HepG2 (cell line): Measurements from ENCODE around the gene TESK1. TPM values are rescaled to one million over a fixed set of nuclear protein-coding genes. Genes with fewer than 3 reads are reported as not detected.
A peak's percentile ranks its signal among the peaks of the same experiment; 100 is the strongest.

Experiments used
- ARNTL ChIP-seq: sonication (generic); formaldehyde crosslinking; IDR thresholded peaks from 2 replicates; pipeline ENCODE4 v1.4.0; 2020; ENCODE audit warnings: mild to moderate bottlenecking, missing genetic modification reagents
- ATAD3A ChIP-seq: sonication (generic); formaldehyde crosslinking; IDR thresholded peaks from 2 replicates; pipeline ENCODE4 v1.4.0; 2020; ENCODE audit warnings: missing genetic modification reagents
- ETV6 ChIP-seq: sonication (generic); formaldehyde crosslinking; conservative IDR thresholded peaks from 2 replicates; pipeline ENCODE4 v1.4.0; 2020; ENCODE audit warnings: missing genetic modification reagents
- NFATC3 ChIP-seq: sonication (generic); formaldehyde crosslinking; IDR thresholded peaks from 2 replicates; pipeline ENCODE4 v1.5.1; 2020; ENCODE audit warnings: mild to moderate bottlenecking, missing genetic modification reagents
- SP1 ChIP-seq, 2 experiments: fragments of 450-650 bp in 1 of 2; sonication (generic) in 1 of 2; formaldehyde crosslinking in 1 of 2; IDR thresholded peaks; 2 replicates each; pipeline versions ENCODE4 v1.4.0 to v1.6.1; 2016 to 2020; ENCODE audit warnings: missing genetic modification reagents in 1 of 2
- TCF7 ChIP-seq: sonication (generic); IDR thresholded peaks from 2 replicates; pipeline ENCODE4 v1.6.1; 2016; ENCODE audit warnings: antibody characterized with exemption, low read depth
- ZFP82 ChIP-seq: sonication (generic); formaldehyde crosslinking; IDR thresholded peaks from 2 replicates; pipeline ENCODE4 v1.5.1; 2020; ENCODE audit warnings: mild to moderate bottlenecking, missing genetic modification reagents, borderline replicate concordance
- ZNF281 ChIP-seq: sonication (generic); formaldehyde crosslinking; IDR thresholded peaks from 2 replicates; pipeline ENCODE4 v1.4.0; 2020; ENCODE audit warnings: missing genetic modification reagents, borderline replicate concordance
- ZNF674 ChIP-seq: sonication (generic); formaldehyde crosslinking; IDR thresholded peaks from 2 replicates; pipeline ENCODE4 v1.5.0; 2020; ENCODE audit warnings: low read depth, mild to moderate bottlenecking, missing genetic modification reagents
- ZNF746 ChIP-seq: sonication (generic); formaldehyde crosslinking; IDR thresholded peaks from 2 replicates; pipeline ENCODE4 v1.8.0; 2022; ENCODE audit warnings: mild to moderate bottlenecking, missing genetic modification reagents
- ZNF777 ChIP-seq: sonication (generic); formaldehyde crosslinking; IDR thresholded peaks from 2 replicates; pipeline ENCODE4 v1.4.0; 2020; ENCODE audit warnings: missing genetic modification reagents
- ZNF788 ChIP-seq: sonication (generic); formaldehyde crosslinking; IDR thresholded peaks from 2 replicates; pipeline ENCODE4 v1.5.0; 2020; ENCODE audit warnings: mild to moderate bottlenecking, missing genetic modification reagents, borderline replicate concordance
- polyA plus RNA-seq, 8 experiments: library from polyadenylated mRNA; depleted of rRNA in 3 of 8; stranded (reverse) in 7 of 8; unstranded in 1 of 8; fragments of >200 nt; fragmentation: Illumina TruSeq in 4 of 8; extraction: Trizol in 4 of 8; gene quantifications; 2 replicates each; pipeline versions ENCODE4 v1.2.1 to v1.2.3, GENCODE V29; 2011 to 2016; ENCODE audit warnings: low read depth in 4 of 8, missing spikeins in 1 of 8, mixed read lengths in 1 of 8; ENCODE audit not compliant: insufficient read depth in 1 of 8
- total RNA-seq, 5 experiments: library from RNA; depleted of rRNA; stranded (reverse); fragments of >200 nt; fragmentation: Illumina TruSeq; extraction: Trizol; gene quantifications; 2 replicates each; pipeline ENCODE4 v1.2.3, GENCODE V29; 2016; ENCODE audit warnings: low read depth in 1 of 5
- TF ChIP-seq, protein P1 (sequence below): sonication (generic); formaldehyde crosslinking; IDR thresholded peaks from 2 replicates; pipeline ENCODE4 v1.5.1; 2020; ENCODE audit warnings: missing genetic modification reagents, mild to moderate bottlenecking, borderline replicate concordance
- TF ChIP-seq, protein P2 (sequence below): sonication (generic); formaldehyde crosslinking; IDR thresholded peaks from 2 replicates; pipeline ENCODE4 v1.8.1; 2022; ENCODE audit warnings: low read depth, mild to moderate bottlenecking, missing genetic modification reagents
- TF ChIP-seq, protein P3 (sequence below): sonication (generic); formaldehyde crosslinking; IDR thresholded peaks from 2 replicates; pipeline ENCODE4 v1.8.0; 2022; ENCODE audit warnings: missing genetic modification reagents, low read depth, mild to moderate bottlenecking, borderline replicate concordance
- TF ChIP-seq, protein P4 (sequence below): sonication (generic); formaldehyde crosslinking; IDR thresholded peaks from 2 replicates; pipeline ENCODE4 v1.5.0; 2020; ENCODE audit warnings: mild to moderate bottlenecking, missing genetic modification reagents
- TF ChIP-seq, protein P5 (sequence below): sonication (generic); formaldehyde crosslinking; IDR thresholded peaks from 2 replicates; pipeline ENCODE4 v1.4.0; 2020; ENCODE audit warnings: mild to moderate bottlenecking, missing genetic modification reagents
- TF ChIP-seq, protein P6 (sequence below): sonication (generic); formaldehyde crosslinking; IDR thresholded peaks from 2 replicates; pipeline ENCODE4 v1.8.0; 2023; ENCODE audit warnings: mild to moderate bottlenecking, missing genetic modification reagents

The TESK1 gene
- total and polyA plus RNA-seq, 2 of the 13 experiments (the other 11 are each of a cell fraction or from before 2014, with no cell fraction given) = 7.3 to 13.6 TPM

GRCh38 chr9:35646533-35647265, 41.6 kb downstream of the TESK1 start (continued):
- TF ChIP-seq, protein P1, sequence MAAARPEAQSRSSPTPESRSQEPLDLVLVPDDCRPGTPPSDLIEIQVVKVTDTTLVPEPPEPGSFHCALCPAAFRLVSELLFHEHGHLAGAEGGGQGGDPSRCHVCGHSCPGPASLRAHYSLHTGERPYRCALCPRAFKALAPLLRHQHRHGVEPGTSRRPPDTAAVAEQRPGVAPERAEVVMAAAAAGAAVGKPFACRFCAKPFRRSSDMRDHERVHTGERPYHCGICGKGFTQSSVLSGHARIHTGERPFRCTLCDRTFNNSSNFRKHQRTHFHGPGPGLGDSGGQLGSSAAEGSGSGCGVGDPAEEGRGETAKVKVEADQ (CRISPR knock-in tag) = peak; percentile 37; the same call in 1 of the 2 replicates
- peak; percentile 63 for TF ChIP-seq NFATC3 (CRISPR knock-in tag)
- TF ChIP-seq, protein P2, sequence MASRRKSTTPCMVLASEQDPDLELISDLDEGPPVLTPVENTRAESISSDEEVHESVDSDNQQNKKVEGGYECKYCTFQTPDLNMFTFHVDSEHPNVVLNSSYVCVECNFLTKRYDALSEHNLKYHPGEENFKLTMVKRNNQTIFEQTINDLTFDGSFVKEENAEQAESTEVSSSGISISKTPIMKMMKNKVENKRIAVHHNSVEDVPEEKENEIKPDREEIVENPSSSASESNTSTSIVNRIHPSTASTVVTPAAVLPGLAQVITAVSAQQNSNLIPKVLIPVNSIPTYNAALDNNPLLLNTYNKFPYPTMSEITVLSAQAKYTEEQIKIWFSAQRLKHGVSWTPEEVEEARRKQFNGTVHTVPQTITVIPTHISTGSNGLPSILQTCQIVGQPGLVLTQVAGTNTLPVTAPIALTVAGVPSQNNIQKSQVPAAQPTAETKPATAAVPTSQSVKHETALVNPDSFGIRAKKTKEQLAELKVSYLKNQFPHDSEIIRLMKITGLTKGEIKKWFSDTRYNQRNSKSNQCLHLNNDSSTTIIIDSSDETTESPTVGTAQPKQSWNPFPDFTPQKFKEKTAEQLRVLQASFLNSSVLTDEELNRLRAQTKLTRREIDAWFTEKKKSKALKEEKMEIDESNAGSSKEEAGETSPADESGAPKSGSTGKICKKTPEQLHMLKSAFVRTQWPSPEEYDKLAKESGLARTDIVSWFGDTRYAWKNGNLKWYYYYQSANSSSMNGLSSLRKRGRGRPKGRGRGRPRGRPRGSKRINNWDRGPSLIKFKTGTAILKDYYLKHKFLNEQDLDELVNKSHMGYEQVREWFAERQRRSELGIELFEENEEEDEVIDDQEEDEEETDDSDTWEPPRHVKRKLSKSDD (CRISPR knock-in tag) = no peak
- TF ChIP-seq, protein P3, sequence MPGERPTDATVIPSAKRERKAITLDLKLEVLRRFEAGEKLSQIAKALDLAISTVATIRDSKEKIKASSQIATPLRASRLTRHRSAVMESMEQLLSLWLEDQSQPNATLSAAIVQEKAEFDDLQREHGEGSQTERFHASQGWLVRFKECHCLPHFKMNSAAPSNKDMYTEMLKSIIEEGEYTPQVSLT (CRISPR knock-in tag) = peak; percentile 80; the same call in 1 of the 2 replicates
- no peak for TF ChIP-seq ARNTL
- no peak for TF ChIP-seq ATAD3A (CRISPR knock-in tag)
- peak; percentile 55; the same call in 1 of the 2 replicates for TF ChIP-seq ZNF746 (CRISPR knock-in tag)
- TF ChIP-seq SP1 (IDR thresholded peaks at IDR 0.05) = no peak
- TF ChIP-seq SP1 (CRISPR knock-in tag; IDR thresholded peaks at IDR 0.05) = no peak
- no peak; the same call in 1 of the 2 replicates for TF ChIP-seq ZNF788
- TF ChIP-seq, protein P4, sequence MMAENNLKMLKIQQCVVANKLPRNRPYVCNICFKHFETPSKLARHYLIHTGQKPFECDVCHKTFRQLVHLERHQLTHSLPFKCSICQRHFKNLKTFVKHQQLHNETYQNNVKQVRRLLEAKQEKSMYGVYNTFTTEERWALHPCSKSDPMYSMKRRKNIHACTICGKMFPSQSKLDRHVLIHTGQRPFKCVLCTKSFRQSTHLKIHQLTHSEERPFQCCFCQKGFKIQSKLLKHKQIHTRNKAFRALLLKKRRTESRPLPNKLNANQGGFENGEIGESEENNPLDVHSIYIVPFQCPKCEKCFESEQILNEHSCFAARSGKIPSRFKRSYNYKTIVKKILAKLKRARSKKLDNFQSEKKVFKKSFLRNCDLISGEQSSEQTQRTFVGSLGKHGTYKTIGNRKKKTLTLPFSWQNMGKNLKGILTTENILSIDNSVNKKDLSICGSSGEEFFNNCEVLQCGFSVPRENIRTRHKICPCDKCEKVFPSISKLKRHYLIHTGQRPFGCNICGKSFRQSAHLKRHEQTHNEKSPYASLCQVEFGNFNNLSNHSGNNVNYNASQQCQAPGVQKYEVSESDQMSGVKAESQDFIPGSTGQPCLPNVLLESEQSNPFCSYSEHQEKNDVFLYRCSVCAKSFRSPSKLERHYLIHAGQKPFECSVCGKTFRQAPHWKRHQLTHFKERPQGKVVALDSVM = no peak
- TF ChIP-seq ZNF674 (CRISPR knock-in tag) = no peak
- no peak; the same call in 1 of the 2 replicates for TF ChIP-seq ZFP82 (CRISPR knock-in tag)
- no peak for TF ChIP-seq ZNF281 (CRISPR knock-in tag)
- TF ChIP-seq, protein P5, sequence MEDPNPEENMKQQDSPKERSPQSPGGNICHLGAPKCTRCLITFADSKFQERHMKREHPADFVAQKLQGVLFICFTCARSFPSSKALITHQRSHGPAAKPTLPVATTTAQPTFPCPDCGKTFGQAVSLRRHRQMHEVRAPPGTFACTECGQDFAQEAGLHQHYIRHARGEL = no peak
- TF ChIP-seq, protein P6, sequence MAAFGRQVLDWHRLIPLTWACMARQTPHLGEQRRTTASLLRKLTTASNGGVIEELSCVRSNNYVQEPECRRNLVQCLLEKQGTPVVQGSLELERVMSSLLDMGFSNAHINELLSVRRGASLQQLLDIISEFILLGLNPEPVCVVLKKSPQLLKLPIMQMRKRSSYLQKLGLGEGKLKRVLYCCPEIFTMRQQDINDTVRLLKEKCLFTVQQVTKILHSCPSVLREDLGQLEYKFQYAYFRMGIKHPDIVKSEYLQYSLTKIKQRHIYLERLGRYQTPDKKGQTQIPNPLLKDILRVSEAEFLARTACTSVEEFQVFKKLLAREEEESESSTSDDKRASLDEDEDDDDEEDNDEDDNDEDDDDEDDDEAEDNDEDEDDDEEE (CRISPR knock-in tag) = 0 out of 2 replicates have a peak, but pooled peaks have one; percentile 68
- TF ChIP-seq TCF7 = no peak
- peak; percentile 65; the same call in 1 of the 2 replicates for TF ChIP-seq ZNF777
- no peak for TF ChIP-seq ETV6 (CRISPR knock-in tag)
